Measurements from ENCODE around the gene SYS1.

SYS1 gene

GRCh38 chr20:45400346-45401031, 37.5 kb downstream of the SYS1 start:
- no peak for TF ChIP-seq POLR2A (IDR thresholded peaks at IDR 0.05; ENCODE audit: low read depth, low read length)
- DNase-seq (ENCODE audit: insufficient read length, low spot score) (no peak), FAIRE-seq (no peak)

- TF ChIP-seq POLR2A (IDR thresholded peaks at IDR 0.05; ENCODE audit: low read depth, low read length) = no peak
- FAIRE-seq (no peak), DNase-seq (ENCODE audit: insufficient read length, low spot score) (no peak)
Measured at GRCh38 chr20:45402946-45403345, 40.0 kb downstream of the SYS1 start.

GRCh38 chr20:45404438-45404837, 41.5 kb downstream of the SYS1 start:
- no peak for TF ChIP-seq POLR2A (IDR thresholded peaks at IDR 0.05; ENCODE audit: low read depth, low read length)
- no peak for DNase-seq (ENCODE audit: insufficient read length, low spot score)
- FAIRE-seq = no peak

- FAIRE-seq (no peak), DNase-seq (ENCODE audit: insufficient read length, low spot score) (no peak)
- TF ChIP-seq POLR2A (IDR thresholded peaks at IDR 0.05; ENCODE audit: low read depth, low read length) = no peak
Measured at GRCh38 chr20:45405571-45406259, 42.8 kb downstream of the SYS1 start.

DNA sequence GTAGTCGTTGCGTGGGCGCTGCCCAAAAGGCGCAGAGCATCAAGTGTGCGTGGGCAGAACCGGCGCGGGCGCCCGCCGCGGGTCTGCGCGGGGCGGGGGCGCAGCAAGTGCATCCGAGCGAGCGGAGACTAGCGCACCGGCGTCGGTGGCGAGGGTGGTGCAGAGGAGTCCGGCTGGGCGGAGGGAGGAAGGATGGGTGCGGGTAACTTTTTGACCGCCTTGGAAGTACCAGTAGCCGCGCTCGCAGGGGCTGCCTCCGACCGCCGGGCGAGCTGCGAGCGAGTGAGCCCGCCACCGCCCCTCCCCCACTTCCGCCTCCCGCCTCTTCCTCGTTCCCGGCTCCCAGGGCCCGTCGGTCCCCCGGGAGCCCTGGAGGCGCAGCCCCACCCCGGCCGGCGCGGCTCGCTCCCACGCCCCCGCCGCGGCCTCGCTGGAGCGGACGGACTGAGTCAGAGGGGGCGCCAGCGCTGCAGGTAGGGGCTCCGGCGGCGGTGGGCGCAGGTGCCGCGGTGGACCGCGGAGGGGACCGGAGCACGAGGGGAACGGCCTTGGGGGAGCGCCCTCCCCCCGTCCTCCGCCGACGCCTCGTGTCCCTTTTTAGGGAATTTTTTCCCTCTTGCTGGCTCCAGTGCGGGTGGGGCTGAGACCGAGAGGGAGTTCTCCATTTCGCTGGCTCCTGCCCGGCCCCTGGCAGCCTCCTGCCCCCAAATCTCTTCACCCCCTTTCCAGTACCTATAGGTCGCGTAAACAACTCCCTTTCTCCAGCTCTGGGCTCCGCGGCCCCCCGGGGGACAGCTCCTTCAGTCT, 43.5 kb downstream of the SYS1 start:
- 0 out of 2 replicates have a peak, but pooled peaks have one; percentile 14 for TF ChIP-seq POLR2A (IDR thresholded peaks at IDR 0.05; ENCODE audit: low read depth, low read length)
- FAIRE-seq (no peak), DNase-seq (ENCODE audit: insufficient read length, low spot score) (no peak)

DNA sequence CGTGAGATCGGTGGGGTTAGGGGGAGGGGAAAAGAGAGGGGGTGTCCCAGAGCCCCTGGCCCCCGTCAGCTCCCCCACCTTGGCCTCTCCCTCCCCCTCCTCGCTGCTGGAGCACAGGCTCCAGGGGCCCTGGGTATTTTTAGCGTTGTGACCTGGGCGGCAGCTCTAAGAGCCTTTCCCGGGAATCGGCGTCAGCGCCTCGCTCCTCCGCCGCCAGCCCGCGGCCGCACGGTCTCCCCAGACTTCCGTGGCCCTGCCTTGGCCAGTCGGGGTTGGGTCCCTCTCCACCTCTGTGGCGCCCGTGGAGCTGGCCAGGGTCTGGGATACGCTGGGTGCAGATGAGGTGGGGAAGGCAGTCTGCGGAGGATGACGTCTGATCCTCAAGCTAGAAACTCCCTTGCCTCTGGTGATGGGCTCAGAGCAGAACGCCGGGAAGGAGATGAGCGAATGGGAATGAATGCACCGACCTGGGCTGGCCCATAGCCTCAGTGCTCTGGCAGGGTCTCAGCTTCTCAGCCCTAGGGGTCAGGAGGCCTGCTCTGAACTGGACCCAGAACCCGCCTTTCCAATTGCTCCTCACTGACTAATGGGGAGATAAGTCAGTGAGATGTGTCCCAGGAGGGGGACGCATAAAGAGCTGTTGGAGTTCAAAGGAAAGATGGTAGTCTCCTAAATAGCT, 44.2 kb downstream of the SYS1 start:
- FAIRE-seq (no peak), DNase-seq (ENCODE audit: insufficient read length, low spot score) (no peak)
- TF ChIP-seq POLR2A (IDR thresholded peaks at IDR 0.05; ENCODE audit: low read depth, low read length) = no peak

DNA sequence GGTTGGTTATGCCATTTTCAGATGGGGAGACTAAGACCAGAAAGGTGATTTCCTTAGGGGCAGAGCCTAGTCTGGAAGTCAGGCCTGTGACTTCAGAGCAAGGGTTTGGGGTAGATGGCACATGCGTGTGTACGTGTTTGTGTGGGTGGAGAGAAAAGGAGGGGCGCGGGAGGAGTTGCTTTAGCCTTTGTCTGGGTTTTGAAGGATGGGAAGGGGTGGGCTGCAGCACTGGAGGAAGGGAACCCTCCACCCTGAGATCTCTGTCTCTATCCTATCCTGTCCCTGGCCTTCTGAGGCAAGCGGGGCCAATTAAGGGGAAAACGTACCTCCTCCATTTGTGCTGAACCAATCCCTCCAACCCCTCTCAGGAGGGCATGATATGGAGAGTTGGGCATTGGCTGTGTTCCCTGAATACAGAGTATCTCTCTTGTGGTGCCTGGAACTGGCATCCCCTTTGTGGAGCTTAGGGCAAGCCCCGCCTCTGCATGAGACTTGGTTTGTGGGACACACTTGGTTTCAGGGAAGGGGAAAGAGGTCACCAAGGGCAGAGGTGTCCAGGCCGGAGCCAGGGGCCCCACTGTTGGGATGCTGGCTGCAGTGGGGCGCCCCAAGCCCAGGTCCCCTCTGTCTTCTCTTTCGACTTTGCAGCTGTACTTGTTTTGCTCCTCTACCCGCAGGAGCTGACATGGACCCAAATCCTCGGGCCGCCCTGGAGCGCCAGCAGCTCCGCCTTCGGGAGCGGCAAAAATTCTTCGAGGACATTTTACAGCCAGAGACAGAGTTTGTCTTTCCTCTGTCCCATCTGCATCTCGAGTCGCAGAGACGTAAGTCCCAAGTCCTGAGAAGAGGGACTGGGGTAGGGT, 45.1 kb downstream of the SYS1 start, which contains the start of gene DBNDD2:
TSS of gene DBNDD2 (plus strand) at position 507 of the 863 bp plus-strand sequence. CDS start at position 686, 179 bp downstream.
- TF ChIP-seq POLR2A (IDR thresholded peaks at IDR 0.05; ENCODE audit: low read depth, low read length) = no peak
- DNase-seq (ENCODE audit: insufficient read length, low spot score) = no peak
- no peak for FAIRE-seq

DNA sequence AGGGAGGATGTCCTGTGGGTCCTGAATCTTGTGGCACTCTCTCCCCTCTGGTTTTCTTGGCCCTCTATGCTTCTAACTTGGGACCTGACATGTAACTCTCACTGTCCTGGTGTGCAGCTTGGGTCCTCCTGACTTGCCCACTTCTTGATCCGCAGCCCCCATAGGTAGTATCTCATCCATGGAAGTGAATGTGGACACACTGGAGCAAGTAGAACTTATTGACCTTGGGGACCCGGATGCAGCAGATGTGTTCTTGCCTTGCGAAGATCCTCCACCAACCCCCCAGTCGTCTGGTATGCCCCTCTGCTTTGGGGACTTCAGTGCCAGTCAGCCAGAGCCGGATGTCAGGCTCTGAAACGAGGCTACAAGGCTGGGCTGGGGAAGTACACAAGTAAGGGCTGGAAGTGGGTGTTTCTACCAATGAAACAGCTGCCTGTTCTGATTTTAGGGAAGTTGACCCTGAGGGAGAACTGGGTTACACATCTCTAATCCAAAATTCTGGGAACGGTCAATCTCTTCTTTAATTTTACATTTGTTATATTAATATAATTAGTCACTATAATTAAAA, 45.8 kb downstream of the SYS1 start:
- DNase-seq (ENCODE audit: insufficient read length, low spot score) (no peak), FAIRE-seq (no peak)
- TF ChIP-seq POLR2A (IDR thresholded peaks at IDR 0.05; ENCODE audit: low read depth, low read length) = no peak

- FAIRE-seq (no peak), DNase-seq (ENCODE audit: insufficient read length, low spot score) (no peak)
- TF ChIP-seq POLR2A (IDR thresholded peaks at IDR 0.05; ENCODE audit: low read depth, low read length) = no peak
Measured at GRCh38 chr20:45409521-45410272, 46.7 kb downstream of the SYS1 start.

GRCh38 chr20:45410887-45411286, 47.9 kb downstream of the SYS1 start:
- TF ChIP-seq POLR2A (IDR thresholded peaks at IDR 0.05; ENCODE audit: low read depth, low read length) = no peak
- no peak for DNase-seq (ENCODE audit: insufficient read length, low spot score)
- no peak for FAIRE-seq

DNA sequence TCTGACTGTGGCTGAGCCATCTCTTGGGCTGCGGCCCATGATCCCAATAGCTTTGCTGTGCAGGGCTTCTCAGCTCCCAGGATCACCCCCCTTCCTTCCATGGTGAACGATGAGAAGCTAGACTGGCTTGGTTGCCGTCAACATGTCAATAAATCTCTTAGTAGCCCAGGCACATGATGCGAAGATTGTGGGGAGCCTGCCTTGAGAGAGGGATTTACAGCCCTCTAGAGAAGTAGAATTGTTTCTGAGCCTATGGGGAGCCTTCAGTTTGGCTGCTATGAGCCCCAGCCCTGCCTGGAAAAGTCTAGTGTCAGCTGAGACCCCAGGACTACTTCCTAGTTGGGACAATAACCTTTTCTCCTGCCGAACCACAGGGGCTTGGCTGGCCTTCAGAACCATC, 49.7 kb downstream of the SYS1 start:
- no peak for TF ChIP-seq POLR2A (IDR thresholded peaks at IDR 0.05; ENCODE audit: low read depth, low read length)
- no peak for FAIRE-seq
- no peak for DNase-seq (ENCODE audit: insufficient read length, low spot score)

DNA sequence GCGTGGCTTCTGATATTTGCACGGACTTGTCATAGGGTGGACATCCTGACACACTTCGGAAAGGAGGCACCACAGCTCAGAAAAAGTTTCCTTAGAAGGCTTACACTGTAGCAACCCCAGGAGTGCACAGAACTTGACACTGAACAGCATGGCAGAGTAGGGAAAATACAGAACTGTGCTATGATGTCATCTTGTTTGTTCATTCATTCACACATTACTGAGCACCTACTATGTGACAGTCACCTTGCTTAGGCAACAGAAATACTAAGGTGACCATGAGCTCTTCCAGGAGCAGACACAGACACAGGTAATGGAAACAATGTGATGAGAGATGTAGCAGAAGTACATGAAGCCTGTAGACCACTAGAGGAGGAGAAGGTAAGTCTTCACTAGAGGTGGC, 50.5 kb downstream of the SYS1 start:
- FAIRE-seq = no peak
- no peak for DNase-seq (ENCODE audit: insufficient read length, low spot score)
- TF ChIP-seq POLR2A (IDR thresholded peaks at IDR 0.05; ENCODE audit: low read depth, low read length) = no peak
